DMS 273 (cell line): ENCODE measurements around the gene ROMO1.
"Not testable (repeated sequence)": the region's sequence is repeated elsewhere in the genome, so short reads cannot be mapped to it uniquely, and the experiment has no call there.

Source experiments
- DNase-seq: peaks from one replicate; lab custom pipeline; 2025; ENCODE audit not compliant: unreplicated experiment; lab: John Stamatoyannopoulos, UW

ROMO1 gene

DNA sequence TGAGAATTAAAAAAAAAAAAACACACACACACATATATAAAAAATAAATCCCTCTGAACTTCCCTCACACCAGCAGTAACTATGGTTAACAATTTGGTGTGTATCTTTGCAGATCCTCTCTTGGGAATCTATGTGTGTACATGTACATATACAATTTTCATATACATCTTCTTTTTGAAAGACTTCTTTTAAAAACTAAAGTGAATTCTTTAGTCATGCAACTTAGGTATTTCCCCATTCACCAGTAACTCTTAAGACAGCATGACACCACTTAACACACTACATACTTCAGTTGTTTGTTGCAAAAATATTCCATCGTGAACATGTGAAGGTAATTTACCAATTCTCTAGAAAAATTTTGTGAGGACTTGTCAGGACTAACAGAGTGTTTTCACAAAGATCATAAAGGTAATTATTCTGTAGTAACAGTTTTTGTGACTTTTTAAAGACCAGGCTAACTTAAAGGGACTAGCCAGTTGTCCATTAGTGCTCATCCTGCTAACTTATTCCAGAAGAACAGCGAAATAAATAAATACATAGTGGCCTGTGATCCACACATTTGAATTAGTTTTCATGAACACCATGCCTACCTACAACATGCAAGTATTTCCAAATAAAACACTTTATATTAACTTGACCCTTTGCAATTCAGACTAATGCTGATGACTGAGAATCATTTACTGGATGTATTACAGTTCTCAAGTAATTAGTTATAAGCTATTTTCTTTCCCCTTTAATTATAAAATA lies 30.8 kb downstream of the ROMO1 start:
- no peak for DNase-seq

- no peak for DNase-seq
These were observed 31.6 kb downstream of the ROMO1 start for GRCh38 chr20:35730583-35731468.

GRCh38 chr20:35731469-35731788 lies 32.2 kb downstream of the ROMO1 start:
- DNase-seq: no peak

DNA sequence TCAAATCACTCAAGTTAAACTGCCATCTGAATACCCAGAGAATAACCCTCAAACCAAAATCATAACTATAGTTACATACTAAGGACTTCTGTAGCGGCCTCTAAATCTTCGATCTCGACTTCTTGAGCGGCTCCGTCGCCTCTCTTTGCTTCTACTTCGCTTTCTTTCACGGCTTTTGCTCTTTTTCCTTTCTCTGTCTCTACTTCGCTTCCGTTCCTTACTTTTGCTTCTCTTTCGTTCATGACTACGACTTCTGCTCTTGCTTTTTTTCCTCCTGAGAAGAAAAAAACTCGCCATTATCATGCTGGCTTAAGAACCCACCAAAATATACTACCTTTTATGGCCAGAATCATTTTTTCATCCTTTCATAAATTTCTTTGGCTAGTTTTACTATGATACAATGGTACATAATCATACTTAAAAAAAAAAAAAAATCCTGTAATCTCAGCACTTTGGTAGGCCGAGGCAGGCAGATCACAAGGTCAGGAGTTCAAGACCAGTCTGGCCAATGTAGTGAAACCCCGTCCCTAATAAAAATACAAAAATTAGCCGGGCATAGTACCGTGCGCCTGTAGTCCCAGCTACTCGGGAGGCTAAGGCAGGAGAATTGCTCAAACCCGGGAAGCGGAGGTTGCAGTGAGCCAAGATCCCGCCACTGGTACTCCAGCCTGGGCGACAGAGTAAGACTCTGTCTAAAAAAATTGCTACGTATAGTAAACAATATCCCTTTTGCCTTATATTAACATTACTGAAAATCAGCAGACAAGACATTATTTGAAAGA lies 32.8 kb downstream of the ROMO1 start:
- no peak for DNase-seq

DNA sequence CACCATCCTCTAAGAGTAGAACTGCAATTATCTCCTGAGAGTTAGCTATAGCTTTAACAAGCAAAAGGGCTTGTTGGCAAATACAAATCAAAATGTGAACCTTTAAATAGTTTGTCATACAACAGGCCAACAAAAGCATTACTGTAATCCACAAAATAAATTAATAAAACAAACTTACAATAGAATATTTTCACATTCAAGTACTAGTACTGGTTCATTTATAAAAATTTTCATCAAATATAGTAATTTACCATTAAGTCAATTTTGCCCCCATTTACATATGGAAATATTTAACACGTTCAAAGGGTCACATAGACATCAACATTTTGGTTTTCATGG lies 33.4 kb downstream of the ROMO1 start:
- no peak for DNase-seq

DNA sequence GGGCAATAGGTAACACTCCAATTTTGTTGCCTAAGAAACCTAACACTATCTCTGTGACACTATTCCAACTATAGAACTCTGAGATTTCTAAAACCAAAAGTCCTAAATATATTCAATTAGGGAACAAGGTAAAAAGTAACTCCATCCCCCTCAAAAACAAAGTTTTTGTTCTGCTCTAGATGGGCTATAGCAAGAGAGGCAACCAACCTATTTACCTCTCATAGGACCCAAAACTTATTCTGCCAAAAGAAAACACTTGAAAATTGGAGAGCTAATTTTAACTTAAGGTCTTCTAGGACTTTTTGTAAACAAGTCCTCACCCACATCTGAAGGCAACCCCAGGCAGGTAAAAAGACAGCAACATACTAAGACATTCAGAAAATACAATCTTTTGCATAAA lies 35.2 kb downstream of the ROMO1 start:
- DNase-seq: no peak

DNA sequence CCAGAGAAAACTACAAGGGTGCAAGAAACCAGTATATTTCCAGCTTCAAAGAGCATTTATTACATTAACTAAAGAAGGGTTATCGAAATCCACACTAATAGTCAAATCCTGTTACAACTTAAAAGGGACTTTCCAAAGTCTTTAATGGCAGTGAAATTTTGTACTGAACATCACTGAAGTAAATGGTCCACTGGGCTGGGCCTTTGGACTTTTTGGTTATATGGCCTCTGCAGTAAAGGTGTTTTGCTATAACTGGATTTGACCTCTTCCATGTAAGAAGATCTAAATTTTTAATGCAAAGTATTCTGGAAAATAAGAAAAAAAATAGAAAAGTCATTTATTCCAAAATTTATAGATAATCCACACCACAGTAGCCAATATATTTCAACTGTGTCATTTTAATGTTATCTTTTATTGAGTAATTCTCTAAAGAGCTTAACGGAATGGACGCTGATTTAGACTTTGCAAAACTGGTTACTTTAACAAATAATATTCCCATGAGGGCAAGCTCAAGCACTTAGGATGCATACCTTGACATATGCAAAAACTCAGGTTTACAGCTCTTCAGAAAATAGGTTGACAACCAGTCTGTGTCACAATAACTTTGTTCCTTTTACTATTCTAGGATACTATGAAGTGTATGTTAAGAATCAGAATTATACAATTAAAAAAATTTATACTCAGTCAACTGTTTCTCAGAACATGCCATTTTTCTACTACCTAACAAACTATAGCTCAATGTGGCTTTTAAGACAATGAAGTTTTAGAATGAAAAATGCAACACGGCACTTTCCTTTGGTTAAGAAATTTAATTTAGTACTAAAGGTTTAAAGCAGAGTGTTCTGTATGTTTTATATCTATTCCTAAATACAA lies 35.8 kb downstream of the ROMO1 start:
- DNase-seq: no peak

DNA sequence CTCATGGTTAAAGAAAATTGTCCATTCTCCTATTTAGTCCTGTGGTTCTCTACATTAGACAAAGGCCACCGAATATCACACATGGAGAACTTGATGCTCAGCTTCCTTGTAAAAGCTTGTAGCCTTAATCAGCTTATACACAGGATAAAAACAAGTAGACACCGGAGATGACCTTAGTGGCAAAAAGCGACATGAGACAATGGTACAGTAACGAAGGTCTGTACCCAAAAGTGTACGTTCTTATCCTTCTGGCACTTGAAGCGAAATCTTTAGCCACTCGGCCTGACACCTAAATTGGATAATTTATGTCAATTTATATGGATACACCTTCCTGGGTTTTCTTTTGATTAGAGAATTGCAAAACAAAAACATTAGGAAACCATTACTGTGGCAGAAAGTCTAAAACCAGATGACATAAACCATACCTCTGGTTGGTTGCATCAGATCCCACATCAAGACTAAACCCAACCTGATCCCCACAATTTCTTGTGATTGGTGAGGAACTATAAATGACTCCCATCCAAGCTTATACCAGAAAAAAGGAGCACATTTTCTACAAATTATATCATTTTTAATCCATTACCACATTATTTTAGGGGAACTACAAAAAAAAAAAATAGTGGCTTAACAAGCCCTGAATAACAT lies 36.7 kb downstream of the ROMO1 start:
- DNase-seq: no peak

GRCh38 chr20:35737865-35738333 lies 38.7 kb downstream of the ROMO1 start:
- no peak for DNase-seq

DNA sequence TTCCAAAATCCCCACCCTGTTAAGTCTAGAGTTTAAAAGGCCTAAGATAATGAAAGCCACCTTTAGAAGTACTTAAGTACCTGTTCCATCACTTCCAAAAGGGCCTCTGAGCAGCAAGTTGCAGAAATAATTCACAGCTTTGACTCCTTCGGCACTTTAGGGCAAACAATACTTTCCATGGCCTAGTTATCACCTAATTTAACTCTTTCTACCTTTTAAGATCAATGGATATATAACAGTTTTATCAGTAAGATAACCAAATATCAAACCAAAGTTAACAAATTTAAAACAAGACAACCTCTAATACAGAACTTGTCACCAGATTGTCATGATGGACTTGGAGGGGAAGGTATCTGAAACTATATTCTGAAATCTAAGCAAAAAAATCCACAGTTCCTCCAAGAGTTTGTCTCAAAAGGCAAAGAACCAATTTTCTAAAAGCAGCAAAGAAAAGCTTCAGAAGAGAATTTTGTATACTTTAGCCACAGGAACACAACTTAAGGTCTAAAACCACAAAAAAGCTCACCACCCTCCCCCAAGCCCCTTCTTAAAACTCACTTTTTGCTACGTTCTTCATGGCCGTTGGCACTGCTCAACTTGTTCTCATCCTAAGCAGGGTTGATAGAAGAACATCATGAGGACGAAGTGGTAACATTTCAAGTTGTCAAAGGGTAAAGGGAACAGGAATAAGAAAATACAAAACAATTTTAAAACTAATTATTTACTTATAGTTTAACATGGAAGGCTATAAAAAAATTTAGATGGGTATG lies 39.4 kb downstream of the ROMO1 start:
- no peak for DNase-seq

DNA sequence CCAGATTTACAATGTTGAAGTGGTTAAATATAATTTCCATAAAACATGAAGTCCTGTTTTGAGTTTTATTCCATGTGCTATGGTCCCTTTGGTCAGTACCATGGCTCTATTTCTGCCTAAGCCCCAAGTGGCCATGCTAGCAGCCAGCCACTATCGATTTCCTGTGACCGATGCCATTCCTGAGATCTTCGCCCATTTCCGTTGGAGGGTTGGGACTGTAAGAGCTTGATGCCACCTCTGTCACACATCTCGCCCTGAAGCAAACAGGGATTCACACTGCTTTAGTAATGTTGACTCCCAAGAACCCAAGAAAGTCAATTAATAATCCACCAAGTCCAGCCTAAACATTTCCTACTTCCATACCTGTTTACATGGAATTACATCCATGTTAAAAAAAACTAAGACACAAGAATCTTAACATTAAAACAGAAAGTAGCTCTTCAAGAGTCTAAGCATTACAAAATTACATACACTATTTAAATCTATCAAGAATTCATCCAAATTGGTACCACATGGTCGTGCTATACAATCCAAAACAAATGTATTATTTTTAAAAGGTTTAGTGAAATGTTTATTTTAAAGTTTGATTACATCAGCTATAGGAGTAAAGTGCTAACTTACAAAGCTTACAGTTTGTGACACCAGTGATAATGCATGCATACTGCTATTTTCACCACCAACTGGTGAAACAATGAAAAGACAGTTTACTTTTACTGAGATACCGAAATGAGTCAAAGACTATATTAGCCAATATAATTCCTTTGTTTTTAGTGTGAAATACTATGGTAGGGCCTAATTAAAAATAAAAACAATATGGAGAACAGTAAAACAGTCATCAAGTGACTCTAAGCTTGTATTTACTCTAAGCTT lies 40.3 kb downstream of the ROMO1 start:
- peak; percentile 46 for DNase-seq

DNA sequence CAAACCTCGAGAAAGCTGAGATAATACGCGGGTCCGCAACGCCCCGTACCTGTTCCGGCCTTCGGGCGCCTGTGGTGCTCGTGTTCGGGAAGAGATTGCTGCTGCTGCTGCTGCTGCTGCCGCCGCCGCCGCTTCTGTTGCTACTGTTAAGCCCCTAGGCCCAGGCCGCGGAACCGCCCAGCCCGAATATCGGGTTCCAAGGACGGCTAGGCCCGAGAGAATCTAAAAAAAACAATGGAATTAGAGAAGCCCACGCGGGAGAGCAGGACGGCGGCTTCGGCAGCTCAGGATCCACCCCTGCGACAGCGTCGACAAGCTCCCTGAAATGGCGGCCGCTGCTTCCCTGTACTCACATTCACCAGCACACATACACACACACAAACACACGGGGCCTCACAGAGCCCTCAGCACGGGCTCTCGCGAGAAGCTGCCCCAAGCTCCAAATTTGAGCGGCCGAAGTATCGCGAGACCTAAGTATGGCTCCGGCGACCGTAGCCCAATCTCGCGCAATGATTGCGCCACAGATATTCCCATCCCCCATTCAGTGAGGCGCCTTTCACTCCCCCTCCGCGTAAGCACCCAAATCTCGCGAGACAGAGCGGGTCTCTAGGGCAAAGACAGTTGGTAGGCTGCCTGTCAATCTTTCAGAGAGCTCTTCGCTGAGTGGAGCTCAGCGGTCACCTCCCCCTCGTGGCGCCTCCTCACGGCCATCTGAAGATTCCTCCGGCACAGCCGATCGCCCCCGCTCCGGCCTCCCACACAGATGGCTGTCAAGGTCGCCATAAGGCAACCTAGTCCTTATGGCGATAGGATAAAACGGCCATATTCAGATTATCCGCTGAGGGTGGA lies 42.9 kb downstream of the ROMO1 start, which contains the start of gene RBM39:
Gene RBM39 (minus strand): TSS at position 369 of the 849 bp plus-strand sequence. CDS start 1,386 bp downstream, outside the sequence.
- peak; percentile 100 for DNase-seq

GRCh38 chr20:35742741-35743523 lies 43.7 kb downstream of the ROMO1 start:
- DNase-seq: peak; percentile 57

- DNase-seq: no peak
These were observed 44.7 kb downstream of the ROMO1 start for GRCh38 chr20:35743693-35744491.

- DNase-seq: not testable (repeated sequence)
These were observed 45.3 kb downstream of the ROMO1 start for GRCh38 chr20:35744492-35744841.
